ENCODE measurements around the gene ITPA.

The ITPA gene

GRCh38 chr20:3245156-3245555 is 35.9 kb downstream of the ITPA start:
- TF ChIP-seq CTCF (IDR thresholded peaks at IDR 0.05): no peak
- peaks cover 98% of the 10 kb centered on the region for H3K27me3 Mint-ChIP-seq (ENCODE audit: low read depth, poor library complexity)

DNA sequence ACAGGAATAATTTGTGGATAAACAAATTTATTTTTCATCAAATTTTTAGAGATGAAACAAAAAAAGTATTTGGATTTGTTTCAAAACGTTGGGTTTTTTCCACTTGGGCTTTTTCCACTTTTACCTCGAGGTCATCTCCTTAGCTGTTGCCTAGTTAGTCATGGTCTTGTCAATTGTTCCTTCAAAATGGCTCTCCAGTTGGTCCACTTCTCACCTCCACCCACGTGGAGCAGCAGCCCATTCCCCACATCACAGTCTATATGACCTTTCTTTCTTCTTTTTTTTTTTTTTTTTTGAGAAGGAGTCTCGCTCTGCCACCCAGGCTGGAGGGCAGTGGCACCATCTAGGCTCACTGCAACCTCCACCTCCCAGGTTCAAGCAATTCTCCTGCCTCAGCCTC is 36.4 kb downstream of the ITPA start:
- Mint-ChIP-seq H3K4me3 (no peak overlapping the region), H3K27me3 (ENCODE audit: low read depth, poor library complexity) (peaks cover 98% of the 10 kb centered on the region)

More at GRCh38 chr20:3245156-3245555, 35.9 kb downstream of the ITPA start:
- Mint-ChIP-seq H3K27ac (no peak overlapping the region), H3K9me3 (peaks cover 6% of the 10 kb centered on the region), H3K36me3 (ENCODE audit: low read depth) (no peaks in the 10 kb centered on the region), H3K4me3 (no peak overlapping the region), H3K4me1 (peaks cover 35% of the 10 kb centered on the region)
- DNase-seq: no peak

DNA sequence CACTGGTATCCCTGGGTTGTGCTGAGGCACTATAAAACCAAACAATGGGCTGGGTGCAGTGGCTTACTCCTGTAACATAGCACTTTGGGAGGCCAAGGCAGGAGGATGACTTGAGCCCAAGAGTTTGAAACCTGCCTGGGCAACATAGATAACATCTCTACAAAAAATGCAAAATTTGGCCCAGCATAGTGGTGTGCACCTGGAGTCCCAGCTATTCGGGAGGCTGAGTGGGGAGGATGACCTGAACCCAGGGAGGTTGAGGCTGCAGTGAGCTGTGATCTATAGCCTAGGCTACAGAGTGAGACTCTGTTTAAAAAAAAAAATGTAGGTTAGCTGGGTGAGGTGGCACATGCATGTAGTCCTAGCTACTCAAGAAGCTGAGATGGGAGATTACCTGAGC is 37.4 kb downstream of the ITPA start:
- peaks cover 94% of the 10 kb centered on the region for H3K27me3 Mint-ChIP-seq (ENCODE audit: low read depth, poor library complexity)
- no peak overlapping the region for H3K4me3 Mint-ChIP-seq

More for the DNA sequence above, 36.4 kb downstream of the ITPA start:
- TF ChIP-seq CTCF (IDR thresholded peaks at IDR 0.05): no peak
- Mint-ChIP-seq H3K9me3 (peaks cover 6% of the 10 kb centered on the region), H3K4me1 (peaks cover 36% of the 10 kb centered on the region), H3K36me3 (ENCODE audit: low read depth) (no peaks in the 10 kb centered on the region), H3K27ac (no peak overlapping the region)
- DNase-seq: no peak

GRCh38 chr20:3247638-3248037 is 38.3 kb downstream of the ITPA start:
- DNase-seq: no peak
- Mint-ChIP-seq H3K27ac (no peak overlapping the region), H3K4me3 (no peak overlapping the region), H3K36me3 (ENCODE audit: low read depth) (peaks cover 5% of the 10 kb centered on the region), H3K27me3 (ENCODE audit: low read depth, poor library complexity) (peaks cover 88% of the 10 kb centered on the region), H3K9me3 (no peaks in the 10 kb centered on the region), H3K4me1 (peaks cover 21% of the 10 kb centered on the region)
- TF ChIP-seq CTCF (IDR thresholded peaks at IDR 0.05): no peak

More for the DNA sequence above, 37.4 kb downstream of the ITPA start:
- no peak for TF ChIP-seq CTCF (IDR thresholded peaks at IDR 0.05)
- Mint-ChIP-seq H3K4me1 (peaks cover 28% of the 10 kb centered on the region), H3K36me3 (ENCODE audit: low read depth) (no peaks in the 10 kb centered on the region), H3K27ac (no peak overlapping the region), H3K9me3 (no peaks in the 10 kb centered on the region)
- no peak for DNase-seq

- no peaks in the 10 kb centered on the region for H3K9me3 Mint-ChIP-seq
- peaks cover 21% of the 10 kb centered on the region for H3K4me1 Mint-ChIP-seq
- peak overlapping the region; percentile 57 for H3K4me3 Mint-ChIP-seq
- peak; percentile 48 for DNase-seq
- H3K27ac Mint-ChIP-seq: no peak overlapping the region
- no peak for TF ChIP-seq CTCF (IDR thresholded peaks at IDR 0.05)
- H3K36me3 Mint-ChIP-seq (ENCODE audit: low read depth): peaks cover 5% of the 10 kb centered on the region
- H3K27me3 Mint-ChIP-seq (ENCODE audit: low read depth, poor library complexity): peaks cover 81% of the 10 kb centered on the region
These were observed 39.1 kb downstream of the ITPA start for GRCh38 chr20:3248167-3248992.

GRCh38 chr20:3248993-3249347 is 39.7 kb downstream of the ITPA start:
- no peak for TF ChIP-seq CTCF (IDR thresholded peaks at IDR 0.05)
- H3K27ac Mint-ChIP-seq: no peak overlapping the region
- peaks cover 75% of the 10 kb centered on the region for H3K27me3 Mint-ChIP-seq (ENCODE audit: low read depth, poor library complexity)
- no peak for DNase-seq
- no peaks in the 10 kb centered on the region for H3K9me3 Mint-ChIP-seq
- peaks cover 5% of the 10 kb centered on the region for H3K36me3 Mint-ChIP-seq (ENCODE audit: low read depth)
- H3K4me1 Mint-ChIP-seq: peaks cover 15% of the 10 kb centered on the region
- H3K4me3 Mint-ChIP-seq: peak overlapping the region; percentile 57
